Measurements from ENCODE around the gene KDM5C. TPM values are rescaled to one million over a fixed set of nuclear protein-coding genes. Genes with fewer than 3 reads are reported as not detected.
"Not testable (repeated sequence)": the region's sequence is repeated elsewhere in the genome, so short reads cannot be mapped to it uniquely, and the experiment has no call there.

KDM5C gene
- total RNA-seq, 1 donor from 2014 or later, result 34.1 TPM

GRCh38 chrX:53194308-53194707, 30.7 kb downstream of the KDM5C start:
- no peak for DNase-seq (ENCODE audit: low spot score)
- ATAC-seq, result no peak

GRCh38 chrX:53193093-53193492, 31.9 kb downstream of the KDM5C start:
- ATAC-seq (no peak), DNase-seq (ENCODE audit: low spot score) (no peak)

- ATAC-seq (no peak), DNase-seq (ENCODE audit: low spot score) (no peak)
Measured at GRCh38 chrX:53190363-53190960, 34.5 kb downstream of the KDM5C start.

- DNase-seq (ENCODE audit: low spot score) (no peak), ATAC-seq (no peak)
Measured at GRCh38 chrX:53188763-53189162, 36.2 kb downstream of the KDM5C start.

- DNase-seq (ENCODE audit: low spot score) (no peak), ATAC-seq (no peak)
Measured at GRCh38 chrX:53186351-53186750, 38.7 kb downstream of the KDM5C start.

- DNase-seq (ENCODE audit: low spot score) (no peak), ATAC-seq (no peak)
Measured at GRCh38 chrX:53184836-53185235, 40.2 kb downstream of the KDM5C start.

GRCh38 chrX:53171356-53171755, 53.7 kb downstream of the KDM5C start:
- no peak for DNase-seq (ENCODE audit: low spot score)
- ATAC-seq, result no peak

- ATAC-seq (no peak), DNase-seq (ENCODE audit: low spot score) (no peak)
Measured at GRCh38 chrX:53166103-53166502, 58.9 kb downstream of the KDM5C start.

- DNase-seq (ENCODE audit: low spot score); ATAC-seq: not testable (repeated sequence)
Measured at GRCh38 chrX:53164566-53164965, 60.4 kb downstream of the KDM5C start.

- ATAC-seq (no peak), DNase-seq (ENCODE audit: low spot score) (no peak)
Measured at GRCh38 chrX:53163436-53163835, 61.6 kb downstream of the KDM5C start.

- DNase-seq (ENCODE audit: low spot score) (no peak), ATAC-seq (no peak)
Measured at GRCh38 chrX:53160297-53160983, 64.6 kb downstream of the KDM5C start.

GRCh38 chrX:53159184-53159583, 65.8 kb downstream of the KDM5C start:
- no peak for ATAC-seq
- no peak for DNase-seq (ENCODE audit: low spot score)

- no peak for ATAC-seq
- no peak for DNase-seq (ENCODE audit: low spot score)
Measured at GRCh38 chrX:53156207-53156596, 68.8 kb downstream of the KDM5C start.

GRCh38 chrX:53155512-53156206, 69.3 kb downstream of the KDM5C start:
- ATAC-seq, result no peak
- no peak for DNase-seq (ENCODE audit: low spot score)

GRCh38 chrX:53153581-53153980, 71.4 kb downstream of the KDM5C start:
- no peak for ATAC-seq
- DNase-seq (ENCODE audit: low spot score), result no peak

Other genes with a start within 250 kb of the KDM5C start
- 0.23 TPM for gene GPR173, start 176.4 kb downstream of the KDM5C start, total RNA-seq
- 4.8 TPM for gene TSPYL2, start 142.8 kb downstream of the KDM5C start, total RNA-seq
- 5.0 TPM for gene KANTR, start 131.1 kb downstream of the KDM5C start, total RNA-seq
- 2.5 TPM for gene IQSEC2, start 56.4 kb upstream of the KDM5C start, total RNA-seq
- 27.8 TPM for gene SMC1A, start 197.4 kb upstream of the KDM5C start, total RNA-seq
- 0.38 TPM for gene RIBC1, start 197.7 kb upstream of the KDM5C start, total RNA-seq
- 195 TPM for gene HSD17B10, start 209.2 kb upstream of the KDM5C start, total RNA-seq